GM21528 (cell line): ENCODE data around the gene FBXO48.
"Not testable (repeated sequence)": the region's sequence is repeated elsewhere in the genome, so short reads cannot be mapped to it uniquely, and the experiment has no call there.

Experiments used
- ATAC-seq: cut with Tn5 transposase; IDR thresholded peaks from one replicate; pipeline ENCODE4 v1.9.1; 2021; ENCODE audit warnings: mild to moderate bottlenecking, moderate library complexity; ENCODE audit not compliant: unreplicated experiment, low FRiP score

The FBXO48 gene

GRCh38 chr2:68472796-68473414, 5.8 kb upstream of the FBXO48 start:
- ATAC-seq = no peak

GRCh38 chr2:68471385-68471784, 4.3 kb upstream of the FBXO48 start:
- no peak for ATAC-seq

- ATAC-seq = no peak
These were observed 2.8 kb upstream of the FBXO48 start for GRCh38 chr2:68469935-68470334.

DNA sequence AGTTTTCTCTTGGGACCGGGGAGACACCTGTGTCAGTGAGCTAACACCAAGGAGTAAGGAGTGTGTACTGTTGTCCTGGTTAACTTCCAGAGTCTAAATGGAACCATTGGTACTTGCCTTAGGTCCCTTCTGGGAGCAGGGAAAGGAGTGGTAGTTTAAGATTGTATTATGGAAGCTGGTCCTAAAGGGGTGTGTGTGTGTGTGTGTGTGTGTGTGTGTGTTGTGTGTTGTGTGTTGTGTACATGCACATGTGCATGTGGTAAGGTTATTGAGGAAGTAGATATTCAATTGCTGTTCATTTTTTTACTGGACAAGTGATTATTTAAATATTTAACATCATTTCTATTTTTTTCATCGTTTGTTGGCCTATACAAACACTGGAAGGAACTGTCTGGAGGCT, 1.7 kb upstream of the FBXO48 start:
- ATAC-seq = no peak

- ATAC-seq = peak; percentile 42
These were observed 367 bp downstream of the FBXO48 start for GRCh38 chr2:68466778-68467076.

GRCh38 chr2:68466361-68466777, 725 bp downstream of the FBXO48 start:
- ATAC-seq = no peak

DNA sequence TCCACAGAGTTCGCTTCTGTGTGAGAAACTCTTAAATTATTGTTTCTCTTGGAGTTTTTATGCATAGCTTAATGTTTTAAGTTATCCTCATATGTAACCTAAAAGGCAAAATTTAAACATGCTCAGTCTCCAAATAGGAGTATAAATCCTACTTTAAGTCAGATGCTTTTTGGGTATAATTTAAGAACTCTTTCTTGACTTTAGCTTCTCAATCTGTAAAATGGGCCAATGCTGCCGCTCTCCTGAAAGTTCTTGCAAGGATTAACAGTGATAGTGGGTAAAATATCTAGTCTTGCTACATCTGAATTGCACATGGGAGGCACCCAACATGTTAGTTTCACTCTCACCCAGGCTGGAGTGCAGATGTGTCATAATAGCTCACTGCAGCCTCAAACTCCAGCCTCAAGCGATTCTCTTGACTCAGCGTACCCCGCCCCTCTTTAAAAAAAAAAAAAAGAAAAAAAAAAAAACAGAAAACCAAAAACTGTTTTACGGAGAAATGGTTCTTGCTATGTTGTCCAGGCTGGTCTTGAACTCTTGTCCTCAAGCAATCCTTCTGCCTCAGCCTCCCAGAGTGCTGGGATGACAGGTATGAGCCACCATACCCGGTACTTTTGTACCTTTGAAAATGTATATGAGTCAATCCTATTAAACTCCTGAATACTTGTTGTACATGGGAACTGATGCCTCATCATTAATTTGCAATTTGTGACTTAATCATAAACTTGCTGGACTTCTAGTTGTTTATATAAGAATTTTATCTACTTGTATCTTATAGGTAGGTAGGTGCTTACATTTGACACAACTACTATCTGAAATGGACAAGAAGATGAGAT, 1.8 kb downstream of the FBXO48 start:
- ATAC-seq = no peak

GRCh38 chr2:68464651-68465050, 2.4 kb downstream of the FBXO48 start:
- ATAC-seq = no peak

GRCh38 chr2:68463287-68463877, 3.7 kb downstream of the FBXO48 start:
- ATAC-seq = no peak

GRCh38 chr2:68458981-68459380, 8.1 kb downstream of the FBXO48 start:
- no peak for ATAC-seq

GRCh38 chr2:68456198-68456597, 10.9 kb downstream of the FBXO48 start:
- ATAC-seq = no peak

- no peak for ATAC-seq
These were observed 12.4 kb downstream of the FBXO48 start for GRCh38 chr2:68454719-68455118.

DNA sequence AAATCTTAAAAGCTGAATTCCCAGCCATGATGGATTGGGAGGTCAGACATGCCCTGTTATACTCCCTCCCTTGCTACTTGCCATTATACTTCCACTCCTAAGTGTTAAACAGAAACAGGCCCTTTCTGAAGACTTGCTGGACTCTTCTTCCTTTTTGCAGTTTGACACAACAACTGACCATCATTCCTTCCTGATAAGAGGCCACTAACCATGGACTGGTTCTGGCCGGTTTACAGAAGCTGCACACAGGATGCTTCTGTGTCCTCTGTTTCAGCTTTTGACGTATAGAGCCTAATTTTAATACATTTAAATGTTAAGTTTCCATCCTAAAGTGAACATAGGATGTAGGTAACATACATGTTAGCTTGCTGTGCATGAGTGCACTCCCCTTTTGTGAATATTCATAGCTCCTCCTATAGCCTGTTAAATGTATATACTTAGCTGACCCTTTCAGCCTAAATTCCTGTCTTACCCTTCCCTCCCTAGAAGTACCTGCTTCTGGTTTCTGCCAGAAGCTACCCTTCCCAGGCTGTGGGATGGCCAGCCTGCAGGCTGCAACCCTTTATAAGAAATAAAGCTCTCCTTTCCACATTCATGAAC, 13.2 kb downstream of the FBXO48 start:
- ATAC-seq = no peak

DNA sequence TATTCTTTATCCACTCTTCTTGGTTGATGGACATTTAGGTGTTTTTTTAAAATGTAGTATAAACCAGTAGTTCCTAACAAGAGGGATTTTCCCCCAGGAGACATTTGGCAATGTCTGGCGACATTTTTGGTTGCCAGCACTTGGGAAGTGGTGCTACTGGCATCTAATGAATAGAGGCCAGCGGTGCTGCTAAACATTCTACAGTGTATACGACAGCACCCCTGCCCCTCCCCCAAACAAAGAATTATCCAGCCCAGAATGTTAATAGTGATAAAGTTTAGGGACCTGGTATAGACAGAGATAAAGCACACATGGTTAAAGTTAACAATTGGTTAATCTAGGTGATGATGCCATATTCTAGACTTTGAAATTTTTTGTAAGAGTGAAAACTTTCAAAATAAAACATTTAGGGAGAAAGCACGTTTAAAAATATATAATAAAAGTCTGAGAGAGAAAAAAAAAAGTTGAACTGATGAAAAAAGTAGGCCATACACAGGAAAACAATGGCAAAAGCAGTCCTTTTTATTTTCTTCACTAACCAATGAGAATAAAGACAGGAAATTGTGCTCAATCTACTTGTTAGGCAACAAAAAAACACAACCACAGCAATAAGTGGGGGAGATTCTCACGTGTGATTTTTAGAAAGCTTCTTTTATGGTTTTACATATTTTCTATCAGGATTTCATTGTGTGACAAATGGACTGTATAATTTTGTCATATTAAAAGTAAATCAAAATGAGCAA, 14.8 kb downstream of the FBXO48 start:
- ATAC-seq = no peak

DNA sequence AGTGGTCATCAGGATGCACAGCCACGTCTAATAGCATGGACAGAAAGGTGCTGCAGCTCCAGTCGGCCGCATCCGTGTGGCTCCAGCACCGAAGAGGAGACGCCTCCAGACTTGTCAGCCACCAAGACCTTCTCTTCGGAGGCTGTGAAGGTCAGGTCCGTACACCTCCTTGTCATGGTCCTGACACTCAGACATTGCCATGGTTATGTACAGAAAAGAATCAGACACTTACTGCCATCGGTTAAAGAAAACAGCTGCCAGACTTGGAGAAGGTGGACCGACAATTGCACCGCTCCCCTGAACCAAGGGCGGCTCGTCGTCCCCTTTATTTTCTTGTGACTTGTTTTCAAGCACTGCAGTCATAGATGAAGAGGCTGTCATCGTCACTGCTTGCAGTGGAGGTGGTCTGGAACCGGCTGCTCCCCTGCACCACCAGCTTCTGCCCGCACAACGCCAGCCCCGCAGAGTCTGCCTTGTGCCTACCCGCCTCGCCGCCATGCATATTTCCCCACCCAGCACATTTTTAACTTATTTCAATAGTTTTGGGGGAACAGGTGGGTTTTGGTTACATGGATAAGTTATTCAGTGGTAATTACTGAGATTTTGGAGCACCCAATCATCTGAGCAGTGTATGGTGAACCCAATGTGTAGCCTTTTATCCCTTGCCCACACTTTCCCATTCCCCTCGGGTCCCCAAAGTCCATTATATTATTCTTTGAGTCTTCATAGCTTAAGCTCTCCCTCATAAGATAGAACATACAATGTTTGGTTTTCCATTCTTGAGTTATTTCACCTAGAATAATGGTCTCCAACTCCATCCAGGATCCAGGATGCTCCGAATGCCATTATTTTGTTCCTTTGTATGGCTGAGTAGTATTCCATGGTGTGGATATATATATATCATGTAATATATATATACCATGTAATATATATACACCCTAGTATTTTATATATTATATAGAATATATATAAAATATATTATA, 18.1 kb downstream of the FBXO48 start:
- no peak for ATAC-seq

- no peak for ATAC-seq
These were observed 20.0 kb downstream of the FBXO48 start for GRCh38 chr2:68447118-68447517.

DNA sequence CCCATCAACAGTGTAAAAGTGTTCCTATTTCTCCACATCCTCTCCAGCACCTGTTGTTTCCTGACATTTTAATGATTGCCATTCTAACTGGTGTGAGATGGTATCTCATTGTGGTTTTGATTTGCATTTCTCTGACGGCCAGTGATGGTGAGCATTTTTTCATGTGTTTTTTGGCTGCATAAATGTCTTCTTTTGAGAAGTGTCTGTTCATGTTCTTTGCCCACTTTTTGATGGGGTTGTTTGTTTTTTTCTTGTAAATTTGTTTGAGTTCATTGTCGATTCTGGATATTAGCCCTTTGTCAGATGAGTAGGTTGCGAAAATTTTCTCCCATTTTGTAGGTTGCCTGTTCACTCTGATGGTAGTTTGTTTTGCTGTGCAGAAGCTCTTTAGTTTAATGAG, 20.7 kb downstream of the FBXO48 start:
- ATAC-seq = not testable (repeated sequence)

DNA sequence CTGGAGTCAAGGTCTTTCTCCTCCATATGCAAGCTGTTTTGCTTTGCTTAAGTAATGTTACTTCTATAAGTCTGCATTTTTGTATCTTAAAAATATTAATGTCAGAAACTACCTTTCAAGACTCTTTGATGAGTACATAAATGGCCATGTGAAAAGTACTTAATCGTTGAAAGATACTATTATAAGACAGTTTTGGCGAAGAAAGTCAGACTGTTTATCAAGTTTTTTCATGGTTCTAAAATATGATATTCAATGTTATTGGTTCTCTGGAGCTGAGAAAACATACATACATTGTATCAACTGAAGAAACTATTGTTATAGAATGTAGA, 25.1 kb downstream of the FBXO48 start:
- no peak for ATAC-seq

DNA sequence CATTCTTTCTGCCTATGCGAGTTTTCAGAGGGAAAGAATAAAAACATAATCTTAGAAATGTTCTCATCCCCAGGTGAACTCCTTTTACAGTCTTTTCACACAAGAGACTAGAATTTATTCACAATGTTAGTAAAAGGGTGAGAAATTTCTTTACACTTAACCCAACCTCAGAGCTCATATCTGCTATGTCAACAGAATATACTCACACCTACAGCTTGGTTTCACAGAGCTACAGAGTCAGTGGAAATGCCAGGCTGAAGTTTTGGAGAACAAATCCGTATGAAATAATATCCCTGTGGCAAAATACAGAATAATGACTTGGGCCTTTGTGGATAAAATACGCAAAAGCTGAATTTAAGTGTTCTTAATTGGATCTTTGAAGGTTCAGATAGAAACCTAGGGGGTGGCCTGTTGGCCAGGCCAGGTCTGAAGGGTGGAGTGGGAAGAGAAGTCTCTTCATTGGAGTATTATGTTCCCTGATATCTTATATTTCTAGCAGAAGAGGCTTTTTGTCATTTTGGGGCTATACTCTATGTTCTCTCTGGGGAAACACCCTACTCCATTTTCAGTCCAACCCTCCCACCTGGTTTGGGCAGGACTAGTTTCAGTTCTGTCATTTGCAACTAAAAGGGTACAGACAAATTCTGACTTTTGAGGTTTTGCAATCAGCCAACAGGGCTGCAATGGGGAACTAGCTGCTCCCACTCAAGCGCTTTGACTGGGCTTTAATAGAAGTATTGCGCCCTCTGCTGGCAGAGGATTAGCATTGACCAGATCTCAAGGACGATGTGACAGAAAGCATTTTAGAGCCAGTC, 25.7 kb downstream of the FBXO48 start:
- ATAC-seq = peak; percentile 97
